Coronary artery (tissue), 2 donors: ENCODE results near the gene PACSIN3.

Experiments used
- DNase-seq: peaks from one replicate; pipeline ENCODE4 v3.0.0-alpha.2; 2017; ENCODE audit warnings: low spot score
- H3K27ac ChIP-seq, 2 donors: fragments of 200-600 bp; sonication (generic); one replicate each; pipeline ENCODE4 v1.5.1; 2016 to 2019
- H3K4me3 ChIP-seq: fragments of 200-600 bp; sonication (generic); 2 replicates; pipeline ENCODE4 v1.5.1; 2016; ENCODE audit warnings: mild to moderate bottlenecking, moderate library complexity
- CTCF ChIP-seq: fragments of 200-600 bp; sonication (generic); IDR thresholded peaks from one replicate; pipeline ENCODE4 v1.5.1; 2019; ENCODE audit warnings: antibody characterized with exemption

The PACSIN3 gene

GRCh38 chr11:47179655-47179991 is 6.6 kb downstream of the PACSIN3 start:
- DNase-seq, result no peak
- no peak for TF ChIP-seq CTCF
- no peak overlapping the region for H3K4me3 ChIP-seq
- H3K27ac ChIP-seq, result peak overlapping the region in 1 of 2 donors; percentile 99

GRCh38 chr11:47178737-47179654 is 7.2 kb downstream of the PACSIN3 start:
- DNase-seq, result no peak
- H3K4me3 ChIP-seq, result no peak overlapping the region
- no peak for TF ChIP-seq CTCF
- peak overlapping the region in 1 of 2 donors; percentile 99 for H3K27ac ChIP-seq

- no peak for DNase-seq
- H3K27ac ChIP-seq, result peak overlapping the region; percentile 98 to 99
- no peak overlapping the region for H3K4me3 ChIP-seq
- no peak for TF ChIP-seq CTCF
Observed at GRCh38 chr11:47178316-47178715, 7.9 kb downstream of the PACSIN3 start.

- DNase-seq, result no peak
- peak overlapping the region; percentile 90 for H3K4me3 ChIP-seq
Observed at GRCh38 chr11:47177846-47178245, 8.4 kb downstream of the PACSIN3 start.

GRCh38 chr11:47177229-47177845 is 8.9 kb downstream of the PACSIN3 start:
- Histone ChIP-seq H3K4me3 (peak overlapping the region; percentile 90), H3K27ac (peak overlapping the region; percentile 98 to 99)
- DNase-seq, result peak; percentile 85
- peak; percentile 63 for TF ChIP-seq CTCF

More at GRCh38 chr11:47177846-47178245, 8.4 kb downstream of the PACSIN3 start:
- peak overlapping the region; percentile 98 to 99 for H3K27ac ChIP-seq
- no peak for TF ChIP-seq CTCF

GRCh38 chr11:47176328-47177228 is 9.7 kb downstream of the PACSIN3 start, which contains the start of gene ARFGAP2:
TSS of gene ARFGAP2 (minus strand) at chr11:47176879. CDS start at chr11:47176853, 26 bp downstream.
- Histone ChIP-seq H3K4me3 (peak within 1 kb of the TSS; percentile 90), H3K27ac (peak within 1 kb of the TSS; percentile 98 to 99)
- DNase-seq, result peak; percentile 98
- no peak for TF ChIP-seq CTCF
